Urinary bladder (tissue), 4 donors: Measurements from ENCODE around the gene VN1R4. TPM values are rescaled to one million over a fixed set of nuclear protein-coding genes. Genes with fewer than 3 reads are reported as not detected.
"Not testable (repeated sequence)": the region's sequence is repeated elsewhere in the genome, so short reads cannot be mapped to it uniquely, and the experiment has no call there.

Experiments used
- DNase-seq: peaks from one replicate; pipeline ENCODE4 v3.0.0-alpha.2; 2015; ENCODE audit errors: extremely low spot score
- H3K27ac ChIP-seq: one replicate; pipeline ENCODE4 v1.5.1; 2013; ENCODE audit warnings: low read depth, mild to moderate bottlenecking, moderate library complexity
- H3K36me3 ChIP-seq: one replicate; pipeline ENCODE4 v1.6.1; 2013; ENCODE audit warnings: mild to moderate bottlenecking, moderate library complexity; ENCODE audit not compliant: insufficient read depth
- H3K4me1 ChIP-seq: one replicate; pipeline ENCODE4 v1.6.1; 2013; ENCODE audit warnings: mild to moderate bottlenecking, moderate library complexity; ENCODE audit not compliant: insufficient read depth
- H3K4me3 ChIP-seq: one replicate; pipeline ENCODE4 v1.5.1; 2013; ENCODE audit warnings: low read depth, low read length
- WGBS: extraction: QIAGEN DNeasy Blood & Tissue Kit; methylation state at CpG from one replicate; pipeline ENCODE4 v1.1.7; 2013; 5-methylcytosine and 5-hydroxymethylcytosine counted together
- polyA plus RNA-seq: library from polyadenylated mRNA; stranded (reverse); fragments of 200-250 nt; gene quantifications from one replicate; pipeline ENCODE4 v1.2.3, GENCODE V29; 2013
- total RNA-seq: library from RNA; depleted of rRNA; stranded (reverse); fragments of >200 nt; gene quantifications from one replicate; pipeline ENCODE4 v1.2.3, GENCODE V29; 2014
- donor health status: healthy with polysubstance abuse.
- donor health status: healthy.

VN1R4 gene
- total and polyA plus RNA-seq, 2 donors, result not detected

DNA sequence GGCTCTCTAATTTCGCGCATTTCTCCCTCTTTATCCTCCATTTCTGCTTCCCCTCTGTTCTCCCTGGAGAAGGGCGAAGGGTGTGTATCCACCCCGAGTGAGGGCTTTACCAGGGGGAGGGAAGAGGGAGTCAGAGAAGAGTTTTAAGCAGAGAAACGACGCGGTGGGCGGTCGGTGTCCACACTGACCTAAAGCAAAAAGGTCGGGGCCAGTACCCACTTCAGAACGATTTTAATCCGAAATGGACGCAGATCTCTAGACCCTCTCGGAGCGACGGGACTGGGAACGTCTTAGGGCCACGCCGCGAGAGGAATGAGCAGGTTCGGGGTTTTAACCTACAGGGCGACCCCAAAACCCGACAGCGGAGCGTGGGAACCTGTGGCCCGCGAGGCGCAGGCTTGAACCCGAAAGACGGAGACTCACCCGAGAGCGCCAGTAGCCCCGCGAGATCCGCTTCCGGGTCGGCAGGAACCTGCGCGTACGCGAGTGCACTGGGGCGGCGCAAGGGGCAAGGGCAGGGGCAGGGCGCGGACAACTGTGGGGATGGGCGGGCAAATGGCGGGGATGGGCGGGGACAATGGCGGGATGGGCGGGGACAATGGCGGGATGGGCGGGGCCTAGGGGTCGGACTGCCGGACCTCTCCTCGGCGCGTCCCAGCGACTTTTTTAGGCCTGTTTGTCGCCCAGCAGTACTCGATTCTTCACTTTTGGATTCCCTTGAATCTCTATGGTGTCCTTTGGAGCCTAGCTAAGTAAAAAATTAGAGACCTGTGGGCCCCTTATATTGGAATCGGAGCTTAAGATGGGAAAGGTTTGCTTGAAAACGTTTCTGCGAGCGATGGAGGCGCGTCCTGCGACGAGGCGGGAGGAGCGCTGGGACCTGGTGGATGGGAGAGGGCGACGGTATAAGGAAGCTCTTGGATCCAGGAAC is 12.8 kb downstream of the VN1R4 start, which contains the start of gene ZNF677:
Gene ZNF677, minus strand, starts transcription at position 463 of the 931 bp plus-strand sequence. CDS start 3,323 bp downstream, outside the sequence.
- H3K36me3 ChIP-seq, result peaks cover 5% of the 10 kb centered on the region
- 2% methylated on average over 72 of the region's 72 CpGs for WGBS

GRCh38 chr19:53246498-53246897 is 21.0 kb downstream of the VN1R4 start:
- no peak for DNase-seq
- peaks cover 7% of the 10 kb centered on the region for H3K36me3 ChIP-seq
- no peaks in the 10 kb centered on the region for H3K4me1 ChIP-seq
- no peak overlapping the region for H3K4me3 ChIP-seq
- WGBS, result 93% methylated on average over 1 of the region's 1 CpG
- no peak overlapping the region for H3K27ac ChIP-seq

More for the DNA sequence above, 12.8 kb downstream of the VN1R4 start, which contains the start of gene ZNF677:
- no peaks in the 10 kb centered on the region for H3K4me1 ChIP-seq
- peak within 1 kb of the TSS; percentile 74 for H3K4me3 ChIP-seq
- DNase-seq, result peak; percentile 68
- H3K27ac ChIP-seq, result peak within 1 kb of the TSS; percentile 71

- H3K27ac ChIP-seq, result no peak overlapping the region
- peaks cover 9% of the 10 kb centered on the region for H3K36me3 ChIP-seq
- DNase-seq, result no peak
- H3K4me1 ChIP-seq, result no peaks in the 10 kb centered on the region
- H3K4me3 ChIP-seq, result no peak overlapping the region
- WGBS, result 96% methylated on average over 4 of the region's 4 CpGs
Measured at GRCh38 chr19:53237114-53237777, 30.3 kb downstream of the VN1R4 start.

- WGBS, result 87% methylated on average over 14 of the region's 20 CpGs
- Histone ChIP-seq H3K4me1 (no peaks in the 10 kb centered on the region), H3K4me3 (no peak overlapping the region), H3K36me3 (no peaks in the 10 kb centered on the region), H3K27ac (no peak overlapping the region)
- no peak for DNase-seq
Measured at GRCh38 chr19:53224606-53225005, 42.9 kb downstream of the VN1R4 start.

- not testable (repeated sequence) for DNase-seq, H3K27ac ChIP-seq, H3K4me1 ChIP-seq, H3K4me3 ChIP-seq, H3K36me3 ChIP-seq
- 97% methylated on average over 27 of the region's 28 CpGs for WGBS
Measured at GRCh38 chr19:53222716-53223115, 44.8 kb downstream of the VN1R4 start.

Other genes with a start within 250 kb of the VN1R4 start
- gene ERVV-2, start 223.0 kb downstream of the VN1R4 start, total RNA-seq, result not detected
- gene ERVV-2, start 223.0 kb downstream of the VN1R4 start, polyA plus RNA-seq, result not detected
- 60.1 TPM for gene ZNF160, start 164.3 kb downstream of the VN1R4 start, total RNA-seq
- gene ZNF160, start 164.3 kb downstream of the VN1R4 start, polyA plus RNA-seq, result 28.0 TPM
- 21.9 TPM for gene ZNF415, start 134.8 kb downstream of the VN1R4 start, total RNA-seq
- gene ZNF415, start 134.8 kb downstream of the VN1R4 start, polyA plus RNA-seq, result 13.3 TPM
- gene ZNF347, start 108.7 kb downstream of the VN1R4 start, total RNA-seq, result 28.2 TPM
- gene ZNF347, start 108.7 kb downstream of the VN1R4 start, polyA plus RNA-seq, result 4.8 TPM
- gene ZNF665, start 74.4 kb downstream of the VN1R4 start, total RNA-seq, result 11.9 TPM
- 10.0 TPM for gene ZNF665, start 74.4 kb downstream of the VN1R4 start, polyA plus RNA-seq
- gene ZNF677, start 12.8 kb downstream of the VN1R4 start, total RNA-seq, result 31.2 TPM
- 16.8 TPM for gene ZNF677, start 12.8 kb downstream of the VN1R4 start, polyA plus RNA-seq
- gene VN1R2, start 9.4 kb downstream of the VN1R4 start, total RNA-seq, result not detected
- gene VN1R2, start 9.4 kb downstream of the VN1R4 start, polyA plus RNA-seq, result not detected
- 17.8 TPM for gene ZNF845, start 66.0 kb upstream of the VN1R4 start, total RNA-seq
- 3.4 TPM for gene ZNF845, start 66.0 kb upstream of the VN1R4 start, polyA plus RNA-seq
- 23.1 TPM for gene ZNF525, start 98.0 kb upstream of the VN1R4 start, total RNA-seq
- 4.6 TPM for gene ZNF525, start 98.0 kb upstream of the VN1R4 start, polyA plus RNA-seq
- gene ZNF765, start 127.4 kb upstream of the VN1R4 start, total RNA-seq, result 32.5 TPM
- 5.7 TPM for gene ZNF765, start 127.4 kb upstream of the VN1R4 start, polyA plus RNA-seq
- gene ZNF761, start 164.3 kb upstream of the VN1R4 start, total RNA-seq, result 29.4 TPM
- gene ZNF761, start 164.3 kb upstream of the VN1R4 start, polyA plus RNA-seq, result 8.5 TPM
- gene ZNF813, start 200.0 kb upstream of the VN1R4 start, total RNA-seq, result 11.7 TPM
- 2.3 TPM for gene ZNF813, start 200.0 kb upstream of the VN1R4 start, polyA plus RNA-seq